GM18507 (cell line): ENCODE data around the gene PUS3.
"Not testable (repeated sequence)": the region's sequence is repeated elsewhere in the genome, so short reads cannot be mapped to it uniquely, and the experiment has no call there.

Experiments
- DNase-seq: peaks from one replicate; pipeline ENCODE4 v3.0.0; 2011; ENCODE audit warnings: low read depth; ENCODE audit not compliant: insufficient read length; ENCODE audit errors: extremely low spot score
- FAIRE-seq: peaks from 2 replicates; lab custom pipeline; 2011; peaks lifted over from hg19 to GRCh38; lab: Jason Lieb, UNC

PUS3 gene

GRCh38 chr11:125923012-125923579, 20.1 kb upstream of the PUS3 start:
- DNase-seq (peak; percentile 54), FAIRE-seq (peak; percentile 83)

- DNase-seq (no peak), FAIRE-seq (no peak)
Observed at GRCh38 chr11:125922156-125922555, 19.1 kb upstream of the PUS3 start.

- FAIRE-seq (no peak), DNase-seq (no peak)
Observed at GRCh38 chr11:125921042-125921441, 18.0 kb upstream of the PUS3 start.

- DNase-seq = no peak
- FAIRE-seq = no peak
Observed at GRCh38 chr11:125918140-125918840, 15.3 kb upstream of the PUS3 start.

GRCh38 chr11:125916683-125917347, 13.8 kb upstream of the PUS3 start:
- DNase-seq = no peak
- FAIRE-seq = no peak

- DNase-seq, FAIRE-seq: not testable (repeated sequence)
Observed at GRCh38 chr11:125914601-125915000, 11.6 kb upstream of the PUS3 start.

GRCh38 chr11:125910226-125910849, 7.3 kb upstream of the PUS3 start:
- no peak for DNase-seq
- no peak for FAIRE-seq

GRCh38 chr11:125904678-125905077, 1.7 kb upstream of the PUS3 start:
- FAIRE-seq (no peak), DNase-seq (no peak)

- FAIRE-seq (no peak), DNase-seq (no peak)
Observed at GRCh38 chr11:125903711-125904659, 979 bp upstream of the PUS3 start, which contains the start of gene DDX25. Gene DDX25 (plus strand): TSS chr11:125904508. CDS start chr11:125904518, 10 bp downstream.

GRCh38 chr11:125902277-125902926, 604 bp downstream of the PUS3 start:
- FAIRE-seq = no peak
- DNase-seq = no peak

- DNase-seq (no peak), FAIRE-seq (no peak)
Observed at GRCh38 chr11:125901872-125902271, 1.1 kb downstream of the PUS3 start.

GRCh38 chr11:125892994-125893393, 10.0 kb downstream of the PUS3 start:
- DNase-seq (no peak), FAIRE-seq (no peak)

GRCh38 chr11:125892071-125892470, 10.9 kb downstream of the PUS3 start:
- no peak for DNase-seq
- no peak for FAIRE-seq

- no peak for FAIRE-seq
Observed at GRCh38 chr11:125890447-125891100, 12.4 kb downstream of the PUS3 start.

GRCh38 chr11:125887373-125888324, 15.4 kb downstream of the PUS3 start, which contains the start of gene HYLS1:
Gene HYLS1 (plus strand): TSS chr11:125887668. CDS start chr11:125899369, 11,701 bp downstream.
- FAIRE-seq = peak; percentile 98

More at GRCh38 chr11:125890447-125891100, 12.4 kb downstream of the PUS3 start:
- no peak for DNase-seq

GRCh38 chr11:125886997-125887372, 16.0 kb downstream of the PUS3 start:
- FAIRE-seq = no peak
- DNase-seq = peak; percentile 22

More at GRCh38 chr11:125887373-125888324, 15.4 kb downstream of the PUS3 start, which contains the start of gene HYLS1:
- peak; percentile 89 for DNase-seq

GRCh38 chr11:125883375-125883774, 19.6 kb downstream of the PUS3 start:
- DNase-seq (no peak), FAIRE-seq (no peak)
